ENCODE measurements around the gene APOL6. TPM values are rescaled to one million over a fixed set of nuclear protein-coding genes. Genes with fewer than 3 reads are reported as not detected.
"Not testable (repeated sequence)": the region's sequence is repeated elsewhere in the genome, so short reads cannot be mapped to it uniquely, and the experiment has no call there.

Gene APOL6
- total RNA-seq, 1 donor from 2014 or later, result 7.9 TPM

- DNase-seq, result no peak
Observed at GRCh38 chr22:35677460-35678187, 29.4 kb downstream of the APOL6 start.

GRCh38 chr22:35678836-35679235, 30.6 kb downstream of the APOL6 start:
- DNase-seq, result no peak

- DNase-seq, result not testable (repeated sequence)
Observed at GRCh38 chr22:35679492-35679891, 31.2 kb downstream of the APOL6 start.

GRCh38 chr22:35681454-35682052, 33.3 kb downstream of the APOL6 start:
- no peak for DNase-seq

GRCh38 chr22:35683560-35683959, 35.3 kb downstream of the APOL6 start:
- no peak for DNase-seq

GRCh38 chr22:35684270-35684700, 36.0 kb downstream of the APOL6 start:
- DNase-seq, result peak; percentile 77

- DNase-seq, result no peak
Observed at GRCh38 chr22:35684732-35685131, 36.5 kb downstream of the APOL6 start.

- no peak for DNase-seq
Observed at GRCh38 chr22:35685731-35686130, 37.5 kb downstream of the APOL6 start.

GRCh38 chr22:35686298-35686697, 38.1 kb downstream of the APOL6 start:
- DNase-seq, result no peak

GRCh38 chr22:35687461-35687860, 39.2 kb downstream of the APOL6 start:
- no peak for DNase-seq

GRCh38 chr22:35688913-35689675, 40.8 kb downstream of the APOL6 start:
- no peak for DNase-seq

GRCh38 chr22:35690001-35690400, 41.8 kb downstream of the APOL6 start:
- DNase-seq, result no peak

GRCh38 chr22:35695202-35695601, 47.0 kb downstream of the APOL6 start:
- DNase-seq, result no peak

GRCh38 chr22:35697142-35697541, 48.9 kb downstream of the APOL6 start:
- DNase-seq, result no peak

- DNase-seq, result not testable (repeated sequence)
Observed at GRCh38 chr22:35699852-35700251, 51.6 kb downstream of the APOL6 start.

- no peak for DNase-seq
Observed at GRCh38 chr22:35703861-35704584, 55.8 kb downstream of the APOL6 start.

- no peak for DNase-seq
Observed at GRCh38 chr22:35705141-35705540, 56.9 kb downstream of the APOL6 start.

- DNase-seq, result peak; percentile 28
Observed at GRCh38 chr22:35708453-35708852, 60.2 kb downstream of the APOL6 start.

GRCh38 chr22:35708917-35709316, 60.7 kb downstream of the APOL6 start:
- DNase-seq, result no peak

- DNase-seq, result no peak
Observed at GRCh38 chr22:35711336-35711735, 63.1 kb downstream of the APOL6 start.

- DNase-seq, result no peak
Observed at GRCh38 chr22:35712672-35713071, 64.4 kb downstream of the APOL6 start.

GRCh38 chr22:35717572-35717971, 69.3 kb downstream of the APOL6 start, which contains the start of gene APOL5:
Gene APOL5, plus strand, starts transcription at chr22:35717872. Its CDS starts 0 bp downstream, at chr22:35717872.
- DNase-seq, result no peak

Measured in tongue (tissue), 2 donors.